Measurements from ENCODE around the gene PNMA6E.

The PNMA6E gene

GRCh38 chrX:153443476-153444332 is 42.6 kb upstream of the PNMA6E start:
- Mint-ChIP-seq H3K36me3 (ENCODE audit: insufficient read depth) (no peaks in the 10 kb centered on the region), H3K27ac (no peak overlapping the region), H3K4me3 (no peak overlapping the region), H3K27me3 (no peaks in the 10 kb centered on the region), H3K9me3 (no peaks in the 10 kb centered on the region), H3K4me1 (ENCODE audit: low read depth in 2 of 2) (no peaks in the 10 kb centered on the region)
- DNase-seq = no peak
- ATAC-seq (replicated peaks) = no peak

DNA sequence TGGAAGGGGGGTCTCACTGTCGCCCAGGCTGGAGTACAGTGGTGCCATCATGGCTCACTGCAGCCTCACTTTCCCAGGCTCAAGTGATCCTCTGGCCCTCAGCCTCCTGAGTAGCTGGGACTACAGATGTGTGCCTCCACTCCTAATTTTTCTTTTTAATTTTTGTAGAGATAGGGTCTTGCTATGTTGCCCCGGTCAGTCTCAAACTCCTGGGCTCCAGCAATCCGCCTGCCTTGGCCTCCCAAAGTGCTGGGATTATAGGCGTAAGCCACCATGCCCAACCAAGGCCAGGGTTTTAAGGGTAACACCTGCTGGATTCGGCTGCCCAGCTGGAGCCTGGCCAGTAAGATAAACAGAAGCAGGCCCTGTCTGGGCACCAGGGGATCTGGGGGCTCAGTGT is 41.3 kb upstream of the PNMA6E start:
- H3K4me1 Mint-ChIP-seq (ENCODE audit: low read depth in 2 of 2) = no peaks in the 10 kb centered on the region
- H3K27me3 Mint-ChIP-seq = no peaks in the 10 kb centered on the region
- H3K27ac Mint-ChIP-seq = no peak overlapping the region
- DNase-seq (no peak), ATAC-seq (replicated peaks) (no peak)
- H3K36me3 Mint-ChIP-seq (ENCODE audit: insufficient read depth) = no peaks in the 10 kb centered on the region
- H3K9me3 Mint-ChIP-seq = no peaks in the 10 kb centered on the region
- H3K4me3 Mint-ChIP-seq = no peak overlapping the region

GRCh38 chrX:153441981-153442380 is 40.8 kb upstream of the PNMA6E start:
- Mint-ChIP-seq H3K4me3 (no peak overlapping the region), H3K27ac (no peak overlapping the region)

GRCh38 chrX:153441296-153441695 is 40.1 kb upstream of the PNMA6E start:
- Mint-ChIP-seq H3K27ac (no peak overlapping the region), H3K36me3 (ENCODE audit: insufficient read depth) (no peaks in the 10 kb centered on the region), H3K9me3 (no peaks in the 10 kb centered on the region), H3K4me1 (ENCODE audit: low read depth in 2 of 2) (no peaks in the 10 kb centered on the region), H3K4me3 (no peak overlapping the region), H3K27me3 (no peaks in the 10 kb centered on the region)
- ATAC-seq (replicated peaks) = no peak
- no peak for DNase-seq

More at GRCh38 chrX:153441981-153442380, 40.8 kb upstream of the PNMA6E start:
- no peaks in the 10 kb centered on the region for H3K9me3 Mint-ChIP-seq
- no peaks in the 10 kb centered on the region for H3K27me3 Mint-ChIP-seq
- no peaks in the 10 kb centered on the region for H3K4me1 Mint-ChIP-seq (ENCODE audit: low read depth in 2 of 2)
- DNase-seq (no peak), ATAC-seq (replicated peaks) (no peak)
- no peaks in the 10 kb centered on the region for H3K36me3 Mint-ChIP-seq (ENCODE audit: insufficient read depth)

GRCh38 chrX:153440556-153441135 is 39.5 kb upstream of the PNMA6E start:
- Mint-ChIP-seq H3K36me3 (ENCODE audit: insufficient read depth) (no peaks in the 10 kb centered on the region), H3K27ac (no peak overlapping the region), H3K4me3 (no peak overlapping the region), H3K27me3 (no peaks in the 10 kb centered on the region), H3K9me3 (no peaks in the 10 kb centered on the region), H3K4me1 (ENCODE audit: low read depth in 2 of 2) (no peaks in the 10 kb centered on the region)
- DNase-seq (no peak), ATAC-seq (replicated peaks) (no peak)

DNA sequence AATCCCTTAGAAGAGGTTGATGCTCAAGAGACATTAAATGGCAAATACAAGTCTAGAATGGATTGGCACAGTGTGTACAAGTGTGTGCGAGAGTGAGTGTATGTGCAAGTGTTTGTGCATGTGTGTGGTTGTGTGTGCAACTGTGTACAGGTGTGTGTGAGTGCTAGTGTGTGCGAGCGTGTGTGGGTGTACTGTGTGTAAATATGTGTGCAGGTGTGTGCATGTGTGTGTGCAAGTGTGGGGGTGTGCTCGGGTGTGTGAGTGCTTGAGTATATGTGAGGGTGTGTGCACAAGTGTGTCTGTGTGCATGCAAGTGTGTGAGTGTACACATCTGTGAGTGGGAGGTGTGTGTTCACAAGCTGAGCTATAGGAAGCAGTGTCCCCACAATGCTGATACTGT is 38.8 kb upstream of the PNMA6E start:
- DNase-seq (no peak), ATAC-seq (replicated peaks) (no peak)
- Mint-ChIP-seq H3K27me3 (peaks cover 0 to 2% of the 10 kb centered on the region in 2 donors), H3K27ac (no peak overlapping the region), H3K36me3 (ENCODE audit: insufficient read depth) (no peaks in the 10 kb centered on the region), H3K4me3 (no peak overlapping the region), H3K9me3 (no peaks in the 10 kb centered on the region), H3K4me1 (ENCODE audit: low read depth in 2 of 2) (no peaks in the 10 kb centered on the region)

DNA sequence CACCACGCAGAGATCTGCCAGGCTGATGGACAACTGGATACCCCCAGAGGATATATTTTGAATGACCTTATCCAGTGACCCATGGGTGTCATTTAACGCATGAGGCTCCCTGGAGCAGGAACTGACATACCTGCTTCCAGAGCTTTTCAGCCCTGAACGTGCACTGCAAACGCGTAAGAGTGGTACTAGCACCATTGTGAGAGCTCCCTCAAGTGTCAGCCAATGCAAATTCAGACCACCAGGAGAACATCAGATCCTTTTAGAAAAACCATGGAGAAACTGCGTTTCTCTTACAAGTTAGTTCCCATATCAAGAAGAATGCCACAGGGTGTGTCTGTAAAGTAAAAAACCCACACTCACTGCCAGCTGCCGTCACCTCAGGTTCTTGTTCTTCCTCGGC is 37.4 kb upstream of the PNMA6E start:
- Mint-ChIP-seq H3K27ac (no peak overlapping the region), H3K4me3 (no peak overlapping the region), H3K4me1 (ENCODE audit: low read depth in 2 of 2) (no peaks in the 10 kb centered on the region), H3K36me3 (ENCODE audit: insufficient read depth) (no peaks in the 10 kb centered on the region), H3K9me3 (no peaks in the 10 kb centered on the region), H3K27me3 (peaks cover 0 to 9% of the 10 kb centered on the region in 2 donors)
- DNase-seq = no peak
- no peak for ATAC-seq (replicated peaks)

GRCh38 chrX:153435845-153436244 is 34.7 kb upstream of the PNMA6E start:
- Mint-ChIP-seq H3K36me3 (ENCODE audit: insufficient read depth) (no peaks in the 10 kb centered on the region), H3K9me3 (no peaks in the 10 kb centered on the region), H3K27me3 (peaks cover 0 to 9% of the 10 kb centered on the region in 2 donors), H3K4me3 (no peak overlapping the region), H3K4me1 (ENCODE audit: low read depth in 2 of 2) (no peaks in the 10 kb centered on the region), H3K27ac (no peak overlapping the region)
- no peak for DNase-seq
- ATAC-seq (replicated peaks) = no peak

DNA sequence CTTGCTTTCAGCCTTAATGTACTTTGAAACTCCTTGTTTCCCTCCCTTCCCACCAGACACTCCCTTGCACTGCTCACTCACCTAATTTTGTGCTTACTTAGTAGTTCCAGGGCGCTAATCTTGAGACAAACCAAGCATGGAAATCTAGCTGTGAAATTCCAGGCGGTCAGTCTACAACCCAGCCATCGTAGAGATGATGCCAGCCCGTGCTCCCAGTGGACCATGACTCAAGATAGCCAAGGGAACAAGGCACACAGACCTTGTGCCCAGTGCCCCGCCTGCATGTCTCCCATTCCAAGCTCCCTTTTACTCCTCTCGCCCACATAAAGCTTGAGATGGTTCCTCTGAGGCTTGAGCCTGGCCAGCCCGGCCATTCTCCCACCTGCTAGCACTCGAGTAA is 33.7 kb upstream of the PNMA6E start:
- H3K4me1 Mint-ChIP-seq (ENCODE audit: low read depth in 2 of 2) = no peaks in the 10 kb centered on the region
- no peak overlapping the region for H3K27ac Mint-ChIP-seq
- DNase-seq = no peak
- peaks cover 0 to 9% of the 10 kb centered on the region in 2 donors for H3K27me3 Mint-ChIP-seq
- no peaks in the 10 kb centered on the region for H3K36me3 Mint-ChIP-seq (ENCODE audit: insufficient read depth)
- no peak overlapping the region for H3K4me3 Mint-ChIP-seq
- H3K9me3 Mint-ChIP-seq = no peaks in the 10 kb centered on the region
- ATAC-seq (replicated peaks) = no peak

DNA sequence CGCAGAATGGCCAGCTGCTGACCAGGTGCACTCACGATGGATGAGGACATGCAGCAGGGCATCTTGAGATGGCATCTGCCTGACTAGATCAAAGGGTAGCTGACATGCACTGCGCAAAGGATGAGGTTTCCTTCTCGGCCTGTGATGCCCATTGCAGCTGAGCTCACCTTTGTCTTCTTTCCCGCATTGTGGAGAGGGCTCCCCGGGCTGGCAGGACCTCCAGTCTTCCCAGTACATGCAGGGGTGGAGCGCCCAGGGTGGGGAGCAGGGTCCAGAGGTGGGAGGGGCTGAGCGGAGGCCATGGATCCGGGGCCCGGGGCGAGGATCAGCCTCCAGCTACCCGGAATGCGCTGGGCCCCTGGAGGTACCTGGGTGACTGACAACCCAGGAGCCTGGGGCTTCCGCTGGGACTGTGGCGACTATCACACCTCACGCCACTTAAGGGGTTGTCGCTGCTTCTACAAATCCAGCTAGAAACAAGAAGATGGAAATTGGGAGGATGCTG is 32.7 kb upstream of the PNMA6E start:
- H3K36me3 Mint-ChIP-seq (ENCODE audit: insufficient read depth) = no peaks in the 10 kb centered on the region
- H3K9me3 Mint-ChIP-seq = no peaks in the 10 kb centered on the region
- no peaks in the 10 kb centered on the region for H3K4me1 Mint-ChIP-seq (ENCODE audit: low read depth in 2 of 2)
- ATAC-seq (replicated peaks) (no peak), DNase-seq (no peak)
- no peak overlapping the region for H3K27ac Mint-ChIP-seq
- H3K27me3 Mint-ChIP-seq = peaks cover 0 to 9% of the 10 kb centered on the region in 2 donors
- H3K4me3 Mint-ChIP-seq = no peak overlapping the region

GRCh38 chrX:153433161-153433680 is 32.1 kb upstream of the PNMA6E start:
- peaks cover 0 to 9% of the 10 kb centered on the region in 2 donors for H3K27me3 Mint-ChIP-seq
- H3K9me3 Mint-ChIP-seq = no peaks in the 10 kb centered on the region
- ATAC-seq (replicated peaks) (no peak), DNase-seq (no peak)
- no peaks in the 10 kb centered on the region for H3K36me3 Mint-ChIP-seq (ENCODE audit: insufficient read depth)
- H3K4me1 Mint-ChIP-seq (ENCODE audit: low read depth in 2 of 2) = no peaks in the 10 kb centered on the region
- no peak overlapping the region for H3K4me3 Mint-ChIP-seq
- no peak overlapping the region for H3K27ac Mint-ChIP-seq

DNA sequence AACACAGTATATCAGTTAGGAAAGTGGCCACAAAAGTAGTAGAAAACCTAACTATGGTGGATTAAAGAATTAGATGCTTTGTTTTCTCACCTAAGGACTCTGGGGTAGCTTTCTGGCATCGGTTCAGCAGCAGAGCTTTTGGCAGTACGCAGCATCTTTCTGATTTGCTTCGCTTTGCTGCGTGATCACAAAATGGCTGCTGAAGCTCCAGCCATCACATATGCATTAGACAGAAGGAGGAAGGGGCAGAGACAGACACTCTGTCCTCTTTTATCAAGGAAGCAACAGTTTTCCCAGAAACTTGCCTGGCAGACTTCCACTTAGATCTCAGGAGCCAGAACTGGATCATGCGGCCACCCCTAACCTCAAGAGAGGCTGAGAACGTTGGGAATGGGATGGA is 29.6 kb upstream of the PNMA6E start:
- H3K27ac Mint-ChIP-seq = no peak overlapping the region
- no peaks in the 10 kb centered on the region for H3K9me3 Mint-ChIP-seq
- no peaks in the 10 kb centered on the region for H3K4me1 Mint-ChIP-seq (ENCODE audit: low read depth in 2 of 2)
- H3K36me3 Mint-ChIP-seq (ENCODE audit: insufficient read depth) = no peaks in the 10 kb centered on the region
- ATAC-seq (replicated peaks) = no peak
- no peak for DNase-seq
- peaks cover 0 to 9% of the 10 kb centered on the region in 2 donors for H3K27me3 Mint-ChIP-seq
- no peak overlapping the region for H3K4me3 Mint-ChIP-seq

GRCh38 chrX:153426204-153426603 is 25.1 kb upstream of the PNMA6E start:
- H3K4me1 Mint-ChIP-seq (ENCODE audit: low read depth in 2 of 2) = no peaks in the 10 kb centered on the region
- no peak for ATAC-seq (replicated peaks)
- H3K36me3 Mint-ChIP-seq (ENCODE audit: insufficient read depth) = no peaks in the 10 kb centered on the region
- no peak overlapping the region for H3K4me3 Mint-ChIP-seq
- H3K9me3 Mint-ChIP-seq = no peaks in the 10 kb centered on the region
- no peaks in the 10 kb centered on the region for H3K27me3 Mint-ChIP-seq
- H3K27ac Mint-ChIP-seq = no peak overlapping the region
- DNase-seq = no peak

DNA sequence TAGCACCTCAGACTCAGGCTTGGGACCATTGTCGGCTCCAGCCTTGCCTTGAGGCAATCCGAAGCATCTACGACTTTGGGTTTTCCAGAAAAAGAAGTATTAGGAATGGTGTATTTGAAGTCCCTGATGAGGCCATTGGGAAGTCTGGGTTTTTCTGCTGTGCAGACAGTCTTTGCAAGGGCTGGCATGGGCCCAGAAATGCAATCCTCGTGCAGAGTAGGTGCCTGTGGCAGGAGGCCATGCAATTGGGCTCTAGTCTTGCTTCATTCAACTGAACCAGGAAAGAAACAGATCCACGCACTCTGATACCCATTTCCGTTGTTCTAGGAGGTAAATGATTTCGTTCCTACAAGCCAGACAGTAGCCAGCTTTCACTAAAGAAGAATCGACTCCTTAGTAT is 22.5 kb upstream of the PNMA6E start:
- Mint-ChIP-seq H3K9me3 (no peaks in the 10 kb centered on the region), H3K4me3 (no peak overlapping the region), H3K27ac (no peak overlapping the region), H3K4me1 (ENCODE audit: low read depth in 2 of 2) (no peaks in the 10 kb centered on the region), H3K27me3 (no peaks in the 10 kb centered on the region), H3K36me3 (ENCODE audit: insufficient read depth) (no peaks in the 10 kb centered on the region)
- DNase-seq (no peak), ATAC-seq (replicated peaks) (no peak)
